Measurements from ENCODE around the gene LIN7C. TPM values are rescaled to one million over a fixed set of nuclear protein-coding genes. Genes with fewer than 3 reads are reported as not detected.

The LIN7C gene
- total and polyA plus RNA-seq, 9 donors, result 7.0 to 39.0 (median 33.1) TPM

- no peaks in the 10 kb centered on the region for H3K9me3 ChIP-seq
- H3K4me1 ChIP-seq (ENCODE audit: insufficient read depth), result peaks cover 5% of the 10 kb centered on the region
- no peak for TF ChIP-seq EP300 (IDR thresholded peaks at IDR 0.05)
- TF ChIP-seq CTCF (IDR thresholded peaks at IDR 0.05), result no peak
- TF ChIP-seq POLR2A (IDR thresholded peaks at IDR 0.05), result no peak
- H3K36me3 ChIP-seq, result no peaks in the 10 kb centered on the region
- intact Hi-C loops (cut with DNase I), result no loop called here
- H3K4me3 ChIP-seq, result no peak overlapping the region
- no peak for DNase-seq
- 89 to 93% (median 92%) methylated on average over 5 of the region's 5 CpGs for WGBS, 3 donors
- H3K27ac ChIP-seq, result no peak overlapping the region
- H3K27me3 ChIP-seq, result no peaks in the 10 kb centered on the region
These were observed 59.0 kb downstream of the LIN7C start for GRCh38 chr11:27447288-27448183.

DNA sequence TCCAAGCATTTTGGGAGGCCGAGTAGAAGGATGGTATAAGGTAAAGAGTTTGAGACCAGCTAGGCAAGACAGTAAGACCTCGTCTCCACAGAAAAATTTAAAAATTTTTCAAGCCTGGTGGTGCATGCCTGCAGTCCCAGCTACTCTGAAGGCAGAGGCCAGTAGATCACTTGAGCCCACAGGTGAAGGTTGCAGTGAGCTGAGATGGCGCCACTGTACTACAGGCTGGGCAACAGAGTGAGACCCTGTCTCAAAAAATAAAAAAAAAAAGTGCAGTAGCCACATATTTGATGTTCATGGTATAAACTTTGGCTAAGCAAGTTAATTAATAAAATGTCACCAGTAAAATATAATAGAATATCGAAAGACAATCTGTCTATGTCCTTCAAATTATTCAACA lies 60.9 kb downstream of the LIN7C start:
- TF ChIP-seq EP300 (IDR thresholded peaks at IDR 0.05) (no peak), CTCF (IDR thresholded peaks at IDR 0.05) (no peak), POLR2A (IDR thresholded peaks at IDR 0.05) (no peak)
- no peaks in the 10 kb centered on the region for H3K27me3 ChIP-seq
- no peak overlapping the region for H3K4me3 ChIP-seq
- intact Hi-C loops (cut with DNase I), result no loop called here
- no peaks in the 10 kb centered on the region for H3K36me3 ChIP-seq
- DNase-seq, result no peak
- WGBS, 3 donors, result 92 to 97% (median 95%) methylated on average over 4 of the region's 4 CpGs
- no peaks in the 10 kb centered on the region for H3K9me3 ChIP-seq
- no peak overlapping the region for H3K27ac ChIP-seq
- peaks cover 1% of the 10 kb centered on the region for H3K4me1 ChIP-seq (ENCODE audit: insufficient read depth)

GRCh38 chr11:27444801-27445215 lies 61.8 kb downstream of the LIN7C start:
- WGBS, 3 donors, result 86 to 97% (median 90%) methylated on average over 2 of the region's 2 CpGs
- no peak for DNase-seq
- TF ChIP-seq CTCF (IDR thresholded peaks at IDR 0.05), result no peak
- TF ChIP-seq POLR2A (IDR thresholded peaks at IDR 0.05), result no peak
- no peak for TF ChIP-seq EP300 (IDR thresholded peaks at IDR 0.05)
- H3K27me3 ChIP-seq, result no peaks in the 10 kb centered on the region
- H3K4me1 ChIP-seq (ENCODE audit: insufficient read depth), result peaks cover 1% of the 10 kb centered on the region
- intact Hi-C loops (cut with DNase I), result no loop called here
- H3K36me3 ChIP-seq, result no peaks in the 10 kb centered on the region
- no peaks in the 10 kb centered on the region for H3K9me3 ChIP-seq
- H3K4me3 ChIP-seq, result no peak overlapping the region
- no peak overlapping the region for H3K27ac ChIP-seq

Small RNAs within 50 kb of the gene (microRNA-seq; reads per million reads assigned to microRNA genes)
- gene MIR8087, result 0 reads per million in 3 donors

Small RNAs within 50 kb of the gene (small RNA-seq; reads per million reads assigned to genes)
- gene AC100771.1 (not detected), gene MIR8087 (not detected), gene RNA5SP339 (not detected)

Other genes with a start within 250 kb of the LIN7C start
- 10 to 100 TPM in 2 of 7 donors, 1 to 10 TPM in 5; 2.5 to 17.5 (median 7.8) TPM for gene CCDC34, start 143.6 kb downstream of the LIN7C start, total RNA-seq
- 10 to 100 TPM in 1 of 2 donors, 1 to 10 TPM in 1; 6.2 to 13.9 TPM for gene CCDC34, start 143.6 kb downstream of the LIN7C start, polyA plus RNA-seq
- 10 to 100 TPM; 25.0 to 51.1 (median 33.4) TPM for gene LGR4, start 34.0 kb downstream of the LIN7C start, total RNA-seq
- 10 to 100 TPM; 15.3 to 26.8 TPM for gene LGR4, start 34.0 kb downstream of the LIN7C start, polyA plus RNA-seq
- gene BDNF, start 193.7 kb upstream of the LIN7C start, total RNA-seq, result 1 to 10 TPM in 2 of 7 donors, under 1 TPM in 4, not detected in 1; 0.10 to 2.6 (median 0.50) TPM
- gene BDNF, start 193.7 kb upstream of the LIN7C start, polyA plus RNA-seq, result under 1 TPM; 0.77 to 1.00 TPM